Trophoblast cell (in vitro differentiated cells and primary cell): ENCODE data around the gene ADAMTS3. TPM values are rescaled to one million over a fixed set of nuclear protein-coding genes. Genes with fewer than 3 reads are reported as not detected.

ENCODE experiments used
- DNase-seq, 2 donors: peaks; one replicate each; pipeline ENCODE4 v3.0.0-alpha.2; 2016
- H2AFZ ChIP-seq: 2 replicates; pipeline ENCODE4 v1.6.1; 2013; ENCODE audit warnings: low read length, moderate library complexity, mild to moderate bottlenecking; ENCODE audit not compliant: insufficient read depth, poor library complexity
- H2AK5ac ChIP-seq: 2 replicates; pipeline ENCODE4 v1.6.1; 2013; ENCODE audit warnings: mild to moderate bottlenecking, low read length
- H2BK120ac ChIP-seq: 2 replicates; pipeline ENCODE4 v1.6.1; 2013; ENCODE audit warnings: low read length, mild to moderate bottlenecking, moderate library complexity; ENCODE audit not compliant: insufficient read depth, poor library complexity
- H2BK12ac ChIP-seq: 2 replicates; pipeline ENCODE4 v1.6.1; 2013; ENCODE audit warnings: mild to moderate bottlenecking, low read length, moderate library complexity
- H2BK5ac ChIP-seq: 2 replicates; pipeline ENCODE4 v1.6.1; 2013; ENCODE audit warnings: low read length, low read depth, moderate library complexity, mild to moderate bottlenecking; ENCODE audit not compliant: poor library complexity
- H3K14ac ChIP-seq: 2 replicates; pipeline ENCODE4 v1.6.1; 2013; ENCODE audit warnings: mild to moderate bottlenecking, low read length
- H3K18ac ChIP-seq: 2 replicates; pipeline ENCODE4 v1.6.1; 2013; ENCODE audit warnings: mild to moderate bottlenecking, low read length
- H3K23ac ChIP-seq: 2 replicates; pipeline ENCODE4 v1.6.1; 2013; ENCODE audit warnings: low read length
- H3K27ac ChIP-seq: 2 replicates; pipeline ENCODE4 v1.5.1; 2013; ENCODE audit warnings: low read depth, mild to moderate bottlenecking, inconsistent platforms, low read length, moderate library complexity
- H3K27me3 ChIP-seq: 2 replicates; pipeline ENCODE4 v1.6.1; 2013; ENCODE audit warnings: inconsistent platforms, mild to moderate bottlenecking, low read length, moderate library complexity; ENCODE audit not compliant: insufficient read depth
- H3K36me3 ChIP-seq, 2 experiments: 1 replicate in 1 of 2; 2 replicates in 1 of 2; pipeline ENCODE4 v1.6.1; 2013; ENCODE audit warnings: low read length in 2 of 2, mild to moderate bottlenecking in 2 of 2, moderate library complexity in 1 of 2; ENCODE audit not compliant: insufficient read depth in 2 of 2, control insufficient read depth in 1 of 2
- H3K4ac ChIP-seq: 2 replicates; pipeline ENCODE4 v1.6.1; 2013; ENCODE audit warnings: low read depth, mild to moderate bottlenecking, low read length, moderate library complexity
- H3K4me1 ChIP-seq, 2 experiments: 1 replicate in 1 of 2; 2 replicates in 1 of 2; pipeline ENCODE4 v1.6.1; 2013; ENCODE audit warnings: low read length in 2 of 2, mild to moderate bottlenecking in 2 of 2, moderate library complexity in 1 of 2; ENCODE audit not compliant: insufficient read depth in 2 of 2, control insufficient read depth in 1 of 2
- H3K4me2 ChIP-seq: 2 replicates; pipeline ENCODE4 v1.6.1; 2013; ENCODE audit warnings: inconsistent platforms, mild to moderate bottlenecking, low read length, moderate library complexity
- H3K4me3 ChIP-seq: 2 replicates; pipeline ENCODE4 v1.5.1; 2013; ENCODE audit warnings: mild to moderate bottlenecking, low read depth, low read length, inconsistent platforms
- H3K79me1 ChIP-seq: one replicate; pipeline ENCODE4 v1.6.1; 2013; ENCODE audit warnings: low read length
- H3K79me2 ChIP-seq: 2 replicates; pipeline ENCODE4 v1.6.1; 2013; ENCODE audit warnings: low read length, mild to moderate bottlenecking; ENCODE audit not compliant: control insufficient read depth, insufficient read depth, poor library complexity
- H3K9ac ChIP-seq: 2 replicates; pipeline ENCODE4 v1.6.1; 2013; ENCODE audit warnings: mild to moderate bottlenecking, low read length
- H3K9me3 ChIP-seq: 2 replicates; pipeline ENCODE4 v1.6.1; 2013; ENCODE audit warnings: low read depth, mild to moderate bottlenecking, control low read depth, inconsistent platforms, low read length; ENCODE audit not compliant: insufficient read depth
- H4K12ac ChIP-seq: 2 replicates; pipeline ENCODE4 v1.6.1; 2013; ENCODE audit warnings: low read depth, mild to moderate bottlenecking, low read length, moderate library complexity
- H4K8ac ChIP-seq: 2 replicates; pipeline ENCODE4 v1.6.1; 2013; ENCODE audit warnings: low read depth, mild to moderate bottlenecking, low read length, moderate library complexity
- H4K91ac ChIP-seq: one replicate; pipeline ENCODE4 v1.6.1; 2013; ENCODE audit warnings: low read depth, mild to moderate bottlenecking, low read length, moderate library complexity
- WGBS: extraction: QIAGEN DNeasy Blood & Tissue Kit; methylation state at CpG from one replicate; pipeline ENCODE4 v1.1.7; 2013; ENCODE audit warnings: missing lambda C conversion rate; ENCODE audit not compliant: insufficient read length, insufficient coverage; ENCODE audit errors: extremely low coverage; 5-methylcytosine and 5-hydroxymethylcytosine counted together
- polyA plus RNA-seq: library from polyadenylated mRNA; stranded (reverse); fragments of 200-250 nt; gene quantifications from 2 replicates; pipeline ENCODE4 v1.2.3, GENCODE V29; 2013

ADAMTS3 gene
- 12.0 and 12.6 TPM in 2 replicates for polyA plus RNA-seq

DNA sequence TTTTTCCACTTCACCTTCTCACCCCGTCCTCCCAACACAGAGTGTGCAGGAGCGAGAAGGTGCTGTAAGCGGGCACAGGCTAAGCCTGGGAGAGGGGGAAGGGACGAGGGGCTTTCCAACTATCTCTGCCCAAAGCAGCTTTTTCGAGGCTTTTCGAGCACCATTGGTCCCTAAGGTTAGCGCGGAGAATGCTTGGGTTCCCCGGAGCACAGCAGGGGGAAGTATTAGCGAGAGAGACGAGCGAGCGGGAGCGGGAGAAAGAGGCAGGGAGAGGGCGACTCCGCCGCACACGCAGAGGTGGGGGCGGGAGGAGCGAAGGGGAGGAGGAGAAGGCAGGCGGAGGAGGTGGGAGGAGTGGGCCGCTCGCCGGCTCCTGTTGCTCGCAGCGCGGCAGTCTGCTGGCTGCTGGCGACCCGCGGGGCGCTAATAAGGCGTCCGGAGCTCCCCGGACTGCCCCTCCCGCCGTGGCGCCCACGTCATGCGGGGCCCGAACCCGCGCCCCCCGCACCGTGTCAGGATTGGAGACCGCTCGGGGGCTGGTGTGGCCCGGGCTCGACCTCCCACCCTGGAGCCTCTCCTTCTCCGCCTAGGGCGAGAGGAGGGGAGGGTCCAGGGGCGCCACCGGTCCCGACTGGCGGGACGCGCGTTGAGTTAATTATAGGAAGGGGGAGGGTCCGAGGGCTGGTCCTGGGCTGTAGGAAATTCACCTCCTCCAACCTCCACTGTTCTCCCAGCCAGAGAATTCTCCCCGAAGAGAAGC is at the start of gene ADAMTS3:
Gene ADAMTS3 (minus strand): TSS at position 263 of the 760 bp plus-strand sequence. CDS start 459 bp downstream, outside the sequence.
- peak within 1 kb of the TSS; percentile 74 for H2BK120ac ChIP-seq
- H4K91ac ChIP-seq = peak within 1 kb of the TSS; percentile 88
- peaks cover 4% of the 10 kb centered on the region for H3K79me2 ChIP-seq
- H2BK12ac ChIP-seq = peak within 1 kb of the TSS; percentile 41
- peak within 1 kb of the TSS; percentile 80 for H3K14ac ChIP-seq
- H4K8ac ChIP-seq = peak within 1 kb of the TSS; percentile 84
- no peaks in the 10 kb centered on the region for H3K36me3 ChIP-seq
- peak within 1 kb of the TSS; percentile 87 for H2BK5ac ChIP-seq
- peak within 1 kb of the TSS; percentile 78 for H3K9ac ChIP-seq
- no peak within 1 kb of the TSS for H2AK5ac ChIP-seq
- peak within 1 kb of the TSS; percentile 69 for H3K27ac ChIP-seq
- peak within 1 kb of the TSS; percentile 85 for H2AFZ ChIP-seq
- H3K4ac ChIP-seq = peak within 1 kb of the TSS; percentile 19
- no peaks in the 10 kb centered on the region for H3K9me3 ChIP-seq
- peak; percentile 42 to 64 for DNase-seq
- whole genome bisulfite sequencing = no CpG with 5 or more reads among the region's 59 CpGs
- peak within 1 kb of the TSS; percentile 87 for H3K18ac ChIP-seq
- peak within 1 kb of the TSS; percentile 78 for H3K4me3 ChIP-seq
- peaks cover 13% of the 10 kb centered on the region for H3K79me1 ChIP-seq
- H3K4me2 ChIP-seq = peak within 1 kb of the TSS; percentile 98
- peaks cover 2 to 4% of the 10 kb centered on the region in 2 experiments for H3K4me1 ChIP-seq
- H3K27me3 ChIP-seq = no peaks in the 10 kb centered on the region
- H3K23ac ChIP-seq = no peak within 1 kb of the TSS
- H4K12ac ChIP-seq = peak within 1 kb of the TSS; percentile 45

GRCh38 chr4:72613959-72614358 is 44.9 kb upstream of the ADAMTS3 start:
- H4K91ac ChIP-seq = no peak overlapping the region
- H3K9ac ChIP-seq = no peak overlapping the region
- no peak overlapping the region for H2AFZ ChIP-seq
- H3K14ac ChIP-seq = no peak overlapping the region
- no peak overlapping the region for H3K18ac ChIP-seq
- H3K4ac ChIP-seq = no peak overlapping the region
- no peak overlapping the region for H2BK120ac ChIP-seq
- H2BK12ac ChIP-seq = no peak overlapping the region
- no peaks in the 10 kb centered on the region for H3K79me1 ChIP-seq
- H3K79me2 ChIP-seq = no peaks in the 10 kb centered on the region
- H4K12ac ChIP-seq = no peak overlapping the region
- H3K9me3 ChIP-seq = no peaks in the 10 kb centered on the region
- no peak overlapping the region for H3K4me2 ChIP-seq
- H3K23ac ChIP-seq = no peak overlapping the region
- H4K8ac ChIP-seq = no peak overlapping the region
- H3K27ac ChIP-seq = no peak overlapping the region
- WGBS = no CpG with 5 or more reads among the region's 2 CpGs
- H2BK5ac ChIP-seq = no peak overlapping the region
- H3K4me3 ChIP-seq = no peak overlapping the region
- H3K4me1 ChIP-seq = no peaks in the 10 kb centered on the region
- DNase-seq = peak; percentile 24 to 81
- H3K36me3 ChIP-seq = no peaks in the 10 kb centered on the region
- H2AK5ac ChIP-seq = no peak overlapping the region
- no peaks in the 10 kb centered on the region for H3K27me3 ChIP-seq

- no peaks in the 10 kb centered on the region for H3K36me3 ChIP-seq
- no peaks in the 10 kb centered on the region for H3K79me1 ChIP-seq
- no peak overlapping the region for H2BK120ac ChIP-seq
- H3K27ac ChIP-seq = no peak overlapping the region
- H3K18ac ChIP-seq = no peak overlapping the region
- no peak overlapping the region for H3K4me3 ChIP-seq
- no peak overlapping the region for H4K8ac ChIP-seq
- H3K14ac ChIP-seq = no peak overlapping the region
- H3K9me3 ChIP-seq = peaks cover 6% of the 10 kb centered on the region
- no peak overlapping the region for H3K23ac ChIP-seq
- H2BK12ac ChIP-seq = no peak overlapping the region
- no peak overlapping the region for H3K4ac ChIP-seq
- no peak overlapping the region for H2AFZ ChIP-seq
- no peak overlapping the region for H4K12ac ChIP-seq
- no peak overlapping the region for H3K9ac ChIP-seq
- H3K27me3 ChIP-seq = no peaks in the 10 kb centered on the region
- WGBS = no CpG with 5 or more reads among the region's 2 CpGs
- no peak for DNase-seq
- H4K91ac ChIP-seq = no peak overlapping the region
- no peak overlapping the region for H2BK5ac ChIP-seq
- H3K79me2 ChIP-seq = no peaks in the 10 kb centered on the region
- H3K4me2 ChIP-seq = no peak overlapping the region
- no peaks in the 10 kb centered on the region for H3K4me1 ChIP-seq
- no peak overlapping the region for H2AK5ac ChIP-seq
These were observed 37.7 kb upstream of the ADAMTS3 start for GRCh38 chr4:72606751-72607150.

DNA sequence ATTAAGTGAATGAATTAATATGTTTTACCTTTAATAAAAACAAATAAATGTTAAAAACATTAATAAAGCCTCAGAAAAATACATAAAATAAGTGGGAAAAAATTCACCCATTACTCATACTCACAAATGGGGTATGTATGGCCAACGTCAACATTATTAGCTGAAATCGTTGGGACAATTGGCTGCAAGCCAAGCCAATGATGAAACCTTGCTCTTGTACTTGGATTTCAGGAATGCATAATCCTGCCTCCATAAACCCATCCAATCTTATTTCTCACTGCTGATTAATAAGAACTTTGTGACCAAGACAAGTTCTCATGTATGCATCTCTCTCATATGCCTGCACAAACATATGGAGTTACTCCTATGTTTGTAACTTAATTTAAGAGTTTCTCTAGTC is 35.3 kb upstream of the ADAMTS3 start:
- no peak overlapping the region for H3K18ac ChIP-seq
- no peak overlapping the region for H3K4me2 ChIP-seq
- H4K91ac ChIP-seq = no peak overlapping the region
- DNase-seq = no peak
- H3K79me1 ChIP-seq = no peaks in the 10 kb centered on the region
- H3K27me3 ChIP-seq = no peaks in the 10 kb centered on the region
- no peak overlapping the region for H4K12ac ChIP-seq
- no peak overlapping the region for H2AFZ ChIP-seq
- WGBS = no CpG with 5 or more reads among the region's 2 CpGs
- no peak overlapping the region for H3K4me3 ChIP-seq
- H2AK5ac ChIP-seq = no peak overlapping the region
- H2BK120ac ChIP-seq = no peak overlapping the region
- H3K9me3 ChIP-seq = peaks cover 6% of the 10 kb centered on the region
- no peaks in the 10 kb centered on the region for H3K79me2 ChIP-seq
- no peak overlapping the region for H2BK5ac ChIP-seq
- no peak overlapping the region for H3K14ac ChIP-seq
- H3K9ac ChIP-seq = no peak overlapping the region
- no peak overlapping the region for H3K4ac ChIP-seq
- H3K36me3 ChIP-seq = no peaks in the 10 kb centered on the region
- H3K4me1 ChIP-seq = no peaks in the 10 kb centered on the region
- no peak overlapping the region for H3K23ac ChIP-seq
- no peak overlapping the region for H2BK12ac ChIP-seq
- H3K27ac ChIP-seq = no peak overlapping the region
- H4K8ac ChIP-seq = no peak overlapping the region
